Right hindlimb (tissue), 1 donor: ENCODE results near the gene DOLK.
"Not testable (repeated sequence)": the region's sequence is repeated elsewhere in the genome, so short reads cannot be mapped to it uniquely, and the experiment has no call there.

Experiments used
- DNase-seq: peaks from one replicate; pipeline ENCODE4 v3.0.0-alpha.2; 2018

The DOLK gene

DNA sequence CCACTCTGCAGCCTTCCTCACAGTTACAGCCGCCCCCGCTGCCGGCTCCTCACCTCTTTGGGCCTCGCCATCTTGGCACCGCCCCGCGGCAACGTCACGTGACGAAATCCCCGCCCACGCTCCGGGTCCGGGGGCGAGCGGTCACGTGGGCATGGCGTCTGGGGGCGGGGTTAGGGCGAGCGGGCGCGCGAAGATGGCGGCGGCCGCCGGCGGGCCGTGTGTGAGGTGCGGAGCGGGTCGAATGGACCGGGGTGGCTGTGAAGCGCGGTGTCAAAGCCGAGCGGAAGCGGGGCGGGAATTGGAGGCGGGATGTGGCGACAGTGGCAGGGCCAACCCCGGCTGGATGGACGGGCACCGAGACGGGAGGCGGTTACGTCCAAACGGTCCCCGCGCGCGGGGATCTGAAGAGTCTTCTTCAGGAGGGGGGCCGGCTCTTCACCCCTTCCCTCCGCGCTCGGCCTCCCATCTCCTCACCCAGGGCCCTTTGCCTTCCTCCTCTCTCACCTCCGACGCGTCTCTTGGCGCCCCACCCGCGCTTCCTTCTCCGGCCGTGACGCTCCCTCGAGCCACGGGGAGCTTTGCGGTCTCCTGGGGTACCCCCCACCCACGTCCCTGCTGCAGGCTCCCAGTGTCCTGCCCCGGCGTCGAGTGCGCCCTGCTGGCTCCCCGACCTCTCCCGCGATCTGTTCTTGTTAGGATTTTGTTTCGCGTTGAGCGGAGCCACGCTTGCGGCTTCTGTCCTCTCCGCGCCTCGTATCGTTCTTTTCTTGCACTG, at the start of gene DOLK, which contains the start of gene NUP188:
TSS of gene DOLK (minus strand) at position 77 of the 775 bp plus-strand sequence. CDS start 300 bp downstream, outside the sequence.
TSS of gene NUP188 (plus strand) at position 173 of the 775 bp plus-strand sequence. CDS start at position 194, 21 bp downstream.
- DNase-seq: peak; percentile 97

DNA sequence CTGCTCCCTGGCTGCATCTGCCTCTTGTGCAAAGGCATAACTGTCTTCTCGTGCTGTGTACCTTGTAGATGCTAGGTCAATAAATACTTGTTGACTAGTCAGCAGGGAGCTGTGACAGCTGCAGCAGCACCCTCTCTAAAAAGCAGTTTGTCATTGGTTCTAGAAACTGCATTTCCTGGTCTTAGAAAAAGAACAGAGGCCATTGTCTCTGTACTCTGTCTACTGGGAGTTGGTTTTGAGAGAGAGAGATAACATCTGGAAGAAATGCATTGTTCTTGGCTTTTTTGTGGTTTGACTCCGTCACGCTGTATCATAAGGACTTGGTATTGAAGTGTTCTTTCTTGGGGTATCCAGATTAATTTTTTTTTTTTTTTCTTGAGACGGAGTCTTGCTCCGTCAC, 48.4 kb upstream of the DOLK start:
- DNase-seq: no peak

GRCh38 chr9:128992995-128993394, 45.6 kb upstream of the DOLK start:
- DNase-seq: no peak

- peak; percentile 84 for DNase-seq
Measured at GRCh38 chr9:128987805-128988204, 40.4 kb upstream of the DOLK start.

GRCh38 chr9:128986671-128987070, 39.3 kb upstream of the DOLK start:
- DNase-seq: no peak

GRCh38 chr9:128983536-128983935, 36.1 kb upstream of the DOLK start:
- DNase-seq: no peak

GRCh38 chr9:128979111-128979510, 31.7 kb upstream of the DOLK start:
- DNase-seq: no peak

GRCh38 chr9:128972956-128973355, 25.6 kb upstream of the DOLK start:
- DNase-seq: no peak

DNA sequence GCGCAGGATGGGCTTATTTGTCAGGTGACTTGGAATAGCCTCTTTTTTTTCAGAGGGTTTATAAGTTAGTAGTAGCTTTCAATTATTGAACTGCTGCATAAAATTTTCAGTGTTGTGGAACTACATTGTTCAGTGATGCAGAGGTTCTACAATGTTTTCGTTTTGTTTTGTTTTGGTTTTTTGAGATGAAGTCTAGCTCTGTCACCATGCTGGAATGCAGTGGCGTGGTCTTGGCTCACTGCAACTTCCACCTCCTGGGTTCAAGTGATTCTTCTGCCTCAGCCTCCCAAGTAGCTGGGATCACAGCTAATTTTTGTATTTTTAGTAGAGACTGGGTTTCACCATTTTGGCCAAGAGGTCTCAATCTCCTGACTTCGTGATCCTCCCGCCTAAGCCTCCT, 22.1 kb upstream of the DOLK start:
- no peak for DNase-seq

DNA sequence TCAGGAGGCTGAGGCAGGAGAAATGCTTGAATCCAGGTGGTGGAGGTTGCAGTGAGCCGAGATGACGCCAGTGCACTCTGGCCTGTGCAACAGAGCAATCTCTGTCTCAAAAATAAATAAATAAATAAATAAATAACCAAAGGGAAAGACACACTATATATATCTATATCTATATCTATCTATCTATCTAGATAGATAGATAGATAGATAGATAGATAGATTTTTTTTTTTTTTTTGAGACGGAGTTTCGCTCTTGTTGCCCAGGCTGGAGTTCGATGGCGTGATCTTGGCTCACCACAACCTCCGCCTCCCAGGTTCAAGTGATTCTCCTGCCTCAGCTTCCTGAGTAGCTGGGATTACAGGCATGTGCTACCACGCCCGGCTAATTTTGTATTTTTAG, 14.0 kb upstream of the DOLK start:
- not testable (repeated sequence) for DNase-seq

GRCh38 chr9:128947277-128947526, 201 bp downstream of the DOLK start:
- no peak for DNase-seq

DNA sequence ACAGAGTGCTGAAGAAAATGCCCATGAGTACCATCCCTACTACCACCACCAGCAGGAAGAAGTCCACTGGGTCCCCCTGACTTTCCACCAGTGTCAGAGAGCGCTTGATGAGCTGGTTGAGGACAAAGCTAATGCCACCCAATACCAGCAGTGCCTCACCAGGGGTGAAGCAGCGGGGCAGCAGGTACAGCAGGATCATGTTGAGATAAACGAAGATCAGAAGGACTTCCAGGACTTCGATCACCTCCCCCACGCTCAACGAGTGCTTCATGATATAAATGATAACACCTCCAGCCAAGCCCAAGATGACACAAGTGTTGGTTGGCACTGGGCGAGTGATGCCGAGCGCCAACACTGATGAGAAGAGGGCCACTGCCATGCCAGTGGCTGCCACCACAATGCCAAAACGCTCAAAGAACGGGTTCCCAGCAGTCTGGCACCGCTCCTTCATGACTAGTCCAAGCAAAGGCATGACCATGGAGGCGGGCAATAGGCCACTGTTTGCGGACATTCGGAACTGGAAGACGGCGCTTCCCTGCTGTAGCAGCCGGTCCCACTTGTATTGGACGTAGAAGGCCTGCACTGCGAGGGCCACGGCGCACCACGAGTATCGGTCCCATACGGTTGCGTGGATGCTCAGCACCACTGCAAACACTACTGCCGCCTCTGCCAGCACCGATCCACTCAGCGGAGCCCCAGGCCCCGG, 679 bp downstream of the DOLK start:
- no peak for DNase-seq

GRCh38 chr9:128945798-128946501, 1.5 kb downstream of the DOLK start:
- no peak for DNase-seq

GRCh38 chr9:128944966-128945365, 2.4 kb downstream of the DOLK start:
- DNase-seq: not testable (repeated sequence)

- no peak for DNase-seq
Measured at GRCh38 chr9:128943832-128944620, 3.4 kb downstream of the DOLK start.

DNA sequence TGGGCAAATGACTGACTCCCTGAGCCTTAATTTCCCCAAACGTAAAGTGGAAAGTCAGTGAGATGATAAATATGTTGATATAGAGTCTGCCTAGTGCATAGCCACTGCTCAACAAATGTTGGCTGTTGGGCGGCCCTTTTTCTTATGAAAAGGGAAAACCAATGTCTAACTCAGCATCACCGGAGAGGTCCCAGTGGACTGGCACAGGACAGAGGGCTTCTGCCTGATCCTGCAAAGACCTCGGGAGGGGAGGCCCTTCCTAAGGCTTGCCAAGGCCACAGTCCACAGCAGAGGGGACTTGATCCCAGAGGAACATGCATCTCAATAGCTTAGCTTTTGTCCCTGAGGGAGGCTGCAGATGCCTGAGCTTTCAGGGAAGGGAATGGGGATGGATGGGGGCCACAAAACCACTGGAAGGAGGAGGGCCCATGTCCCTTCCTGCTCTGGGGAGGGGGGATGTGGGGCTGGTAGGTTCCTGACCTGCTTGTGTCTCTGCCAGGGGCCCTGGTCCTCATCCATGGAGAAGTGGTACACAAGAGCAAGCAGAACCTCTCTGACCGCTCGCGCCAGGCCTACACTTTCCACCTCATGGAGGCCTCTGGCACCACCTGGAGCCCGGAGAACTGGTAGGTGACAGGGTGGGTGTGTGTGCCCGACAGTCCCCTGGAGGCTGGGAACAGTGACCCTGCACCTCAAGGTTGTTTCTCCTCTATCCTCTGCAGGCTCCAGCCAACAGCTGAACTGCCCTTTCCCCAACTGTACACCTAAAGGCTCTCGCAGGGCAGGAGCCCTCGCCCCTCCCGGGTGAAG, 6.3 kb downstream of the DOLK start:
- DNase-seq: no peak

DNA sequence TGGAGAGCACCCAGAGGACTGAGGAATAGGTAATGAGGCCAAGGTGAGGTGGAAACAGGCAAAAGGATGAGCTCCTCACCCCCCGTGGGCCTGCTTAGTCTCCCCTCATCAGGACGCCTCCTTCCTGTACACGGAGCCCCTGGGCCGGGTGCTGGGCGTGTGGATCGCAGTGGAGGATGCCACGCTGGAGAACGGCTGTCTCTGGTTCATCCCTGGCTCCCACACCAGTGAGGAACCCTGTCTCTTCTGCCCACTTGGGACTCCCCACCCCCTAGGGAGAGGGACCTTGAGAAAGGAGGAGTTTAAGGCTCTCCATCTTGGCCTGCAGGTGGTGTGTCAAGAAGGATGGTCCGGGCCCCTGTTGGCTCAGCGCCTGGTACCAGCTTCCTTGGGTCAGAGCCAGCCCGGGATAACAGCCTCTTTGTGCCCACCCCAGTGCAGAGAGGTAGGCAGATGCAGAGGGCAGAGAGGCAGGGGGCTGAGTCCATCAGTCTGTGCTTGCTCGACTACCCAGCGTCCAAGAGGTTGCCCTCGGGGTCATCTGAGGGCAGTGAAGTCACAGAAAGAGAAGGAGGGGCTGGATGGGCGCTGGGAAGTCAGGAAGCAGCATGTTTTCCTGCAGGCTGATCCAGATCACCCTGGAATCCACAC, 7.0 kb downstream of the DOLK start:
- DNase-seq: no peak

DNA sequence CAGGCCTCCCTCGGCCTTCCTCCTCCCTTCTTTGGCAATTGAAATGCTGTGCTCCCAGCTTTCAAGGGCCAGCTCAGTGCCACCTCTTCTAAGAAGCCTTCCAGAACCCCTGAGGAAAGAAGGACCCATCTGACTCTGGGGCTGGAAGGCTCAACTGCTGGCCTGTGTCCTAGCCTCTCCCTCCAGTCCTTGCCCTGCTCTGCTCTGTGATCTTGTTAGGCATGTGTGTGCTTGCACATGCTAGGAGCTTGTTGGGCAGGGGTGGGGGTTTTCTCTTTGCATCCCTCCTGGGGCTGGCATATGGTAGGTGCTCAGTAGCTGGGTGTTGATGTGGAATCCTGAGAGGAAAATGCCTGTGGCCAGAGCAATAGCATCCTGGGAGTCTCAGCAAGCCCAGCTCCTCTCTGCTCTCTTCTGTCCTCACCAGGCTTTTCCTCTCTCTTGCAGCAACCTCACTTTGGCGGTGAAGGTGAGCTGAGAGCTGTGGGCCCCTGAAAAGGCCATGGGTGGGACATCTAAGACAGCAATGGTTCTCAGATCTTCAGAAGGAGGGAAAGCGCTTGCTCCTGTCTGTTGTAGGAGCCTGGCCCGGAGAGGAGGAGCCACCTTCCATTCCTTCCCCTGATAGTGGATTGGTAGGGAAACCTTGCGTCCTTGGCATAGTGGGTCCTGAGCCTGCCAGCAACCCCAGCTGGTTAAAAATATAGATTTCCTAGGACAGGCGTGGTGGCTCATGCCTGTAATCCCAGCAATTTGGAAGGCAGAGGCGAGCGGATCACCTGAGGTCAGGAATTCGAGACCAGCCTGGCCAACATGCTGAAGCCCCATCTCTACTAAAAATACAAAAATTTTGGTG, 9.9 kb downstream of the DOLK start:
- DNase-seq: no peak

DNA sequence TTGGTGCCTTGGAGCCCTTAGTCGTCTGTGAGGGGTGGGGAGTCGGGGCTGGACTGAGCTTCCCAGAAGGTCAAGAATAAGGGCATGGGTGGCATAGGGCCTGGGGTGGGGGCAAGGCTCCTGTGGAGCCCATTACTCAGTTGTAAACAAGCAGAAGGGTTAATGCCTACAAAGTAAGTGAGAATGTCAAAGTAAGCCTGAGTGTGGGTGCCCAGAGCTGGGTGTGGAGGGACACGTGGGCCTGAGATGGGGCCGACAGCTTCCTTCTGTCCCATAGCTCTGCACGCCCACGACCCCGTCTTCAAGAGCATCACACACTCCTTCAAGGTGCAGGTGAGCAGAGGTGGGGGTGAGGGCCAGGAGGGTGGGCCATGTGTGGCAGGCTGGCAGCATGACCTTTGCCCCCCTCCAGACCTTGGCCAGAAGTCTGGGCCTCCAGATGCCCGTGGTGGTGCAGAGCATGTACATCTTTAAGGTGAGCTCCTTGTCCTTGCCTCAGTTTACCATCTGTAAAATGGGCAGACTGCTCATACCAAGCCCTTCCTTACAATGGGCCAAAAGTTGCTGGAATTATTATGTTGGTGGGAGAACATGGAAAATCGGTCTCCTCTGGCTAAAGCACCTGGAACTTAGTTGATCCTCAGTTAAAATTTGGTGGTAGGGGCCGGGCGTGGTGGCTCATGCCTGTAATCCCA, 11.1 kb downstream of the DOLK start:
- no peak for DNase-seq

DNA sequence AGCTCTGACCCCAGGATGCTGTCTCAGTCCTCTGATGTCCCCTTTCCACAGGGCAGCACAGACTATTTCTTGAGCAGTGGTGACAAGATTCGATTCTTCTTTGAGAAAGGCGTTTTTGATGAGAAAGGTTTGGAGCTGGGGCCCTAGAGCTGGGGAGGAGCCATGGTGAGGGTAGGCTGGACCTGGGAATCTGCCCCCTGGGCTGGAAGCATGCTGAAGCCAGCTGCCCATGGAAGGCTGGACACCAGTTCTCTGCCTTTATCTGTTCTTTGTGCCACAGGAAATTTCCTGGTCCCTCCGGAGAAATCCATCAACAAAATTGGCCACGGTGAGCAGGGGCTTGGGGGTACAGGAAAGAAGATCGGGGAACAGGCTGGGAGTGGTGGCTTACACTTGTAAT, 13.7 kb downstream of the DOLK start:
- no peak for DNase-seq
